ENCODE measurements around the gene TENM3. TPM values are rescaled to one million over a fixed set of nuclear protein-coding genes. Genes with fewer than 3 reads are reported as not detected.

TENM3 gene
- total RNA-seq, 1 donor from 2014 or later = 40.4 TPM

GRCh38 chr4:182354106-182354505 is 110.9 kb downstream of the TENM3 start:
- H3K27ac Mint-ChIP-seq = no peak overlapping the region
- no peaks in the 10 kb centered on the region for H3K36me3 Mint-ChIP-seq (ENCODE audit: insufficient read depth)
- H3K4me3 Mint-ChIP-seq (ENCODE audit: low read depth) = no peak overlapping the region
- no peak for TF ChIP-seq CTCF (IDR thresholded peaks at IDR 0.05; ENCODE audit: unreplicated experiment)
- no peak for DNase-seq (ENCODE audit: low spot score, unreplicated experiment)
- peaks cover 5% of the 10 kb centered on the region for H3K4me1 Mint-ChIP-seq (ENCODE audit: low read depth)
- no peaks in the 10 kb centered on the region for H3K27me3 Mint-ChIP-seq
- peaks cover 5% of the 10 kb centered on the region for H3K9me3 Mint-ChIP-seq (ENCODE audit: low read depth)

GRCh38 chr4:182354867-182355266 is 111.7 kb downstream of the TENM3 start:
- Mint-ChIP-seq H3K4me3 (ENCODE audit: low read depth) (no peak overlapping the region), H3K27ac (no peak overlapping the region), H3K4me1 (ENCODE audit: low read depth) (peaks cover 5% of the 10 kb centered on the region), H3K36me3 (ENCODE audit: insufficient read depth) (no peaks in the 10 kb centered on the region), H3K27me3 (no peaks in the 10 kb centered on the region), H3K9me3 (ENCODE audit: low read depth) (peaks cover 5% of the 10 kb centered on the region)
- no peak for DNase-seq (ENCODE audit: low spot score, unreplicated experiment)
- no peak for TF ChIP-seq CTCF (IDR thresholded peaks at IDR 0.05; ENCODE audit: unreplicated experiment)

- peaks cover 4% of the 10 kb centered on the region for H3K9me3 Mint-ChIP-seq (ENCODE audit: low read depth)
- TF ChIP-seq CTCF (IDR thresholded peaks at IDR 0.05; ENCODE audit: unreplicated experiment) = no peak
- no peak for DNase-seq (ENCODE audit: low spot score, unreplicated experiment)
- no peaks in the 10 kb centered on the region for H3K27me3 Mint-ChIP-seq
- H3K27ac Mint-ChIP-seq = no peak overlapping the region
- no peaks in the 10 kb centered on the region for H3K4me1 Mint-ChIP-seq (ENCODE audit: low read depth)
- H3K4me3 Mint-ChIP-seq (ENCODE audit: low read depth) = no peak overlapping the region
- no peaks in the 10 kb centered on the region for H3K36me3 Mint-ChIP-seq (ENCODE audit: insufficient read depth)
Measured at GRCh38 chr4:182367153-182367552, 124.0 kb downstream of the TENM3 start.

GRCh38 chr4:182369211-182369610 is 126.0 kb downstream of the TENM3 start:
- Mint-ChIP-seq H3K27me3 (no peaks in the 10 kb centered on the region), H3K9me3 (ENCODE audit: low read depth) (no peaks in the 10 kb centered on the region), H3K36me3 (ENCODE audit: insufficient read depth) (no peaks in the 10 kb centered on the region), H3K27ac (no peak overlapping the region), H3K4me1 (ENCODE audit: low read depth) (no peaks in the 10 kb centered on the region), H3K4me3 (ENCODE audit: low read depth) (no peak overlapping the region)
- no peak for DNase-seq (ENCODE audit: low spot score, unreplicated experiment)
- no peak for TF ChIP-seq CTCF (IDR thresholded peaks at IDR 0.05; ENCODE audit: unreplicated experiment)

GRCh38 chr4:182370491-182370890 is 127.3 kb downstream of the TENM3 start:
- TF ChIP-seq CTCF (IDR thresholded peaks at IDR 0.05; ENCODE audit: unreplicated experiment) = no peak
- no peaks in the 10 kb centered on the region for H3K36me3 Mint-ChIP-seq (ENCODE audit: insufficient read depth)
- H3K4me1 Mint-ChIP-seq (ENCODE audit: low read depth) = no peaks in the 10 kb centered on the region
- no peak overlapping the region for H3K27ac Mint-ChIP-seq
- no peak overlapping the region for H3K4me3 Mint-ChIP-seq (ENCODE audit: low read depth)
- H3K27me3 Mint-ChIP-seq = no peaks in the 10 kb centered on the region
- H3K9me3 Mint-ChIP-seq (ENCODE audit: low read depth) = no peaks in the 10 kb centered on the region
- DNase-seq (ENCODE audit: low spot score, unreplicated experiment) = no peak

Data from progenitor cell of endocrine pancreas (in vitro differentiated cells).